Adrenal gland (tissue), 12 donors: ENCODE measurements around the gene MED26. TPM values are rescaled to one million over a fixed set of nuclear protein-coding genes. Genes with fewer than 3 reads are reported as not detected.

Experiments
- DNase-seq, 7 donors: peaks; one replicate each; pipeline ENCODE4 v3.0.0-alpha.2; 2019 to 2020
- H3K27ac ChIP-seq, 5 donors: fragments of 200-600 bp; sonication (generic) in 4 of 5; 1 replicate in 3 of 5; 2 replicates in 2 of 5; pipeline versions ENCODE4 v1.5.1 to v1.8.0; 2016 to 2020; ENCODE audit warnings: mild to moderate bottlenecking in 1 of 5
- H3K27me3 ChIP-seq: fragments of 200-600 bp; 2 replicates; pipeline ENCODE4 v1.8.0; 2021
- H3K36me3 ChIP-seq, 2 donors: fragments of 200-600 bp; replicated peaks in 1 of 2; 1 replicate in 1 of 2; 2 replicates in 1 of 2; pipeline versions ENCODE4 v1.5.1 to v1.8.0; 2018 to 2022
- H3K4me1 ChIP-seq, 2 donors: fragments of 200-600 bp; replicated peaks in 1 of 2; 1 replicate in 1 of 2; 2 replicates in 1 of 2; pipeline versions ENCODE4 v1.5.1 to v1.8.0; 2018 to 2021
- H3K4me3 ChIP-seq, 4 donors: fragments of 200-600 bp; sonication (generic) in 3 of 4; one replicate each; pipeline ENCODE4 v1.5.1; 2016 to 2018
- H3K9me3 ChIP-seq, 3 donors: fragments of 200-600 bp; sonication (generic) in 1 of 3; replicated peaks in 1 of 3; 1 replicate in 2 of 3; 2 replicates in 1 of 3; pipeline versions ENCODE4 v1.5.1 to v1.8.0; 2016 to 2021
- CTCF ChIP-seq, 6 experiments: fragments of 450-650 bp in 4 of 6; fragments of 200-600 bp in 2 of 6; sonication (generic) in 1 of 6; IDR thresholded peaks; 1 replicate in 5 of 6; 2 replicates in 1 of 6; pipeline versions ENCODE4 v1.5.1 to v1.8.0; 2016 to 2021; ENCODE audit warnings: antibody characterized with exemption in 6 of 6, mild to moderate bottlenecking in 2 of 6, moderate library complexity in 1 of 6
- POLR2A ChIP-seq, 2 donors: fragments of 450-650 bp; IDR thresholded peaks; one replicate each; pipeline ENCODE4 v1.6.1; 2017; ENCODE audit warnings: antibody characterized with exemption in 2 of 2, mild to moderate bottlenecking in 2 of 2, moderate library complexity in 1 of 2
- WGBS, 4 donors: extraction: QIAGEN DNeasy Blood & Tissue Kit in 2 of 4; methylation state at CpG; one replicate each; pipeline versions ENCODE4 v1.1.5 to v1.1.7; 2013 to 2017; 5-methylcytosine and 5-hydroxymethylcytosine counted together
- intact Hi-C, 2 donors: fragments of 100-400 bp; cut with DNase I; formaldehyde crosslinking; loops; one replicate each; pipeline versions ENCODE4 v1.14.1 to v1.15.0; 2022 to 2023
- polyA plus RNA-seq, 3 donors: library from polyadenylated mRNA; stranded (reverse); fragments of 200-250 nt in 2 of 3; fragments of 350-450 nt in 1 of 3; fragmentation: Illumina TruSeq in 1 of 3; extraction: RNeasy Lipid Tissue Mini Kit (QIAGEN cat#74804) in 1 of 3; gene quantifications; one replicate each; pipeline ENCODE4 v1.2.3, GENCODE V29; 2013 to 2014
- total RNA-seq, 9 donors: library from RNA; depleted of rRNA in 4 of 9; stranded (reverse); fragments of >200 nt in 4 of 9; fragments of 120-200 nt in 1 of 9; fragmentation: NEBNext Ultra II Directional in 1 of 9; extraction: Animal tissue kit (Norgen Biotek cat#: 25700) in 1 of 9; gene quantifications; one replicate each; pipeline versions ENCODE4 v1.1.0 to v1.2.4, GENCODE V29; 2013 to 2023
- donor health status: healthy with polysubstance abuse.
- donor health status: Bipolar disorder and iron deficiency.
- donor health status: DM: yes; HTN: yes; CAD: no.
- donor health status: DM: no; HTN: no; CAD: no.
- donor health status: DM: no; HTN: no; CAD: no.
- donor health status: DM: yes; HTN: yes; CAD: no.

MED26 gene
- total and polyA plus RNA-seq, 12 donors = 4.6 to 17.3 (median 9.0) TPM

- Histone ChIP-seq H3K4me1 (peaks cover 21 to 47% of the 10 kb centered on the region in 2 donors), H3K36me3 (no peaks in the 10 kb centered on the region), H3K27me3 (no peaks in the 10 kb centered on the region), H3K27ac (peak overlapping the region in 2 of 5 donors; percentile 7 to 72), H3K9me3 (no peaks in the 10 kb centered on the region), H3K4me3 (no peak overlapping the region)
- 81 to 91% (median 88%) methylated on average over 3 of the region's 3 CpGs for WGBS, 4 donors
- no peak for DNase-seq
- TF ChIP-seq CTCF (IDR thresholded peaks at IDR 0.05) = no peak
- intact Hi-C loops = no loop called here
Measured at GRCh38 chr19:16605115-16605514, 22.9 kb downstream of the MED26 start.

- intact Hi-C loops = no loop called here
- Histone ChIP-seq H3K36me3 (no peaks in the 10 kb centered on the region), H3K4me3 (no peak overlapping the region), H3K4me1 (peaks cover 21 to 47% of the 10 kb centered on the region in 2 donors), H3K27me3 (no peaks in the 10 kb centered on the region), H3K9me3 (no peaks in the 10 kb centered on the region), H3K27ac (no peak overlapping the region)
- DNase-seq = no peak
- TF ChIP-seq CTCF (IDR thresholded peaks at IDR 0.05) (no peak), POLR2A (IDR thresholded peaks at IDR 0.05) (no peak)
- WGBS, 4 donors = 79 to 93% (median 90%) methylated on average over 6 of the region's 6 CpGs
Measured at GRCh38 chr19:16604615-16605014, 23.4 kb downstream of the MED26 start.

GRCh38 chr19:16603090-16603489 is 24.9 kb downstream of the MED26 start:
- WGBS, 4 donors = 64 to 77% (median 70%) methylated on average over 3 of the region's 3 CpGs
- H3K27me3 ChIP-seq = no peaks in the 10 kb centered on the region
- H3K36me3 ChIP-seq = no peaks in the 10 kb centered on the region
- TF ChIP-seq CTCF (IDR thresholded peaks at IDR 0.05) (no peak), POLR2A (IDR thresholded peaks at IDR 0.05) (no peak)
- no peak for DNase-seq
- no peak overlapping the region for H3K27ac ChIP-seq
- no peaks in the 10 kb centered on the region for H3K9me3 ChIP-seq
- intact Hi-C loops = no loop called here
- peaks cover 15 to 43% of the 10 kb centered on the region in 2 donors for H3K4me1 ChIP-seq
- H3K4me3 ChIP-seq = no peak overlapping the region

GRCh38 chr19:16601378-16602052 is 26.5 kb downstream of the MED26 start:
- Histone ChIP-seq H3K27me3 (no peaks in the 10 kb centered on the region), H3K9me3 (no peaks in the 10 kb centered on the region), H3K27ac (no peak overlapping the region), H3K36me3 (no peaks in the 10 kb centered on the region), H3K4me1 (peaks cover 15 to 38% of the 10 kb centered on the region in 2 donors), H3K4me3 (no peak overlapping the region)
- intact Hi-C loops = no loop called here
- peak in 4 of 7 donors; percentile 41 to 81 (median 74) for DNase-seq
- WGBS, 4 donors = 62 to 72% (median 67%) methylated on average over 16 to 20 of the region's 20 CpGs
- no peak for TF ChIP-seq CTCF (IDR thresholded peaks at IDR 0.05)
- TF ChIP-seq POLR2A (IDR thresholded peaks at IDR 0.05) = no peak
